Measurements from ENCODE around the gene EDAR.

GRCh38 chr2:108940156-108940555 lies 48.9 kb downstream of the EDAR start:
- no peak for TF ChIP-seq CTCF (conservative IDR thresholded peaks at IDR 0.05 in 1 of 2, IDR thresholded peaks at IDR 0.05 in 1 of 2; ENCODE audit: low read depth in 1 of 2, low read length in 2 of 2)
- TF ChIP-seq EZH2 (IDR thresholded peaks at IDR 0.05; ENCODE audit: low read length, missing control alignments), result no peak

Measured in fibroblast of lung (primary cell).